ENCODE data around the gene GOLGA6B. TPM values are rescaled to one million over a fixed set of nuclear protein-coding genes. Genes with fewer than 3 reads are reported as not detected.
"Not testable (repeated sequence)": the region's sequence is repeated elsewhere in the genome, so short reads cannot be mapped to it uniquely, and the experiment has no call there.

Gene GOLGA6B
- polyA plus RNA-seq, 3 donors: 0.04 TPM; not detected in 2

DNA sequence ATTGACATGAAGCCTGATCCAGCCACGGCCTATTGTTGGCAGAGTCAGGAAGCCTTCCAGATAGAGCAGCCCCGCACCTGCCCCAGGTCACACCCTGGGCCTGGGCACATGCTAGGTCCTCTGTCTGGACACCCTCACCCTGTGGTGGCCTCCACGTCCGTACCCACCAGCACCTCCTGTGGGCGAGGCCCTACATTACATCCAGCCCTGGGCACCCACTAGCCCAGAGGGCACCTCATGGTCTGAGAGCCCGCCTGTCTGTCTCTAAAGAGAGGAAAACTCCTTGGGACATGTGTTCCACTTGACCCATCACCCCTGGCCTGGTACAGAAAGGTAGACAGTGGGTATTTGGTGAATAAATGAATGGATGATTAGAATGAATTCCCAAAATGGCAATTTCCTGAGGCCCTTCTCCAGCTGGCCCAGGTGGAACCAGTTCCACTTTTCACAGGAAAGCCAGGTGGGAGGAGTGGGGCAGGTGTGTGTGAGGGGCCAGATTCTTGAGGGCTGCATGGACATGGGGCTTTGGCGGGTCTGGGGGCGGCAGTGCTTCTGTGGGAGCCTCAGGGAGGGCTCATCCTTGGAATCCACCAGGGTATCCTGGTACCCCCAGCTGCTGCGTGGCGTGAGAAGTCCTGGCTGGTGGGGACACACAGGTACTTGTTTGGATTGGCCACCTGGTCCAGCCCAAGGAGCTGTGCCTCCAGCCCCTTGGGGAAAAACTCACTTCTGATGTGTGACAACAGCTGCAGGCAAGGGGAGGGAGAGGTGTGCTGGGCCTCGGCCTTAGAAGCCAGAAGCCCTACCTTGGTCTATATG, 26.0 kb upstream of the GOLGA6B start:
- H4K20me1 ChIP-seq (ENCODE audit: insufficient read depth, low read length); intact Hi-C loops (cut with micrococcal nuclease); H3K9me3 ChIP-seq (replicated peaks in 1 of 2; ENCODE audit: control insufficient read depth in 1 of 2, insufficient read depth in 1 of 2, low read length in 2 of 2); H3K36me3 ChIP-seq (replicated peaks in 1 of 2; ENCODE audit: control insufficient read depth in 1 of 2, insufficient read depth in 2 of 2, low read length in 2 of 2); H3K27me3 Mint-ChIP-seq (ENCODE audit: low read depth in 3 of 3); H3K36me3 Mint-ChIP-seq; H3K27me3 ChIP-seq (ENCODE audit: control insufficient read depth in 2 of 2, insufficient read depth in 2 of 2, low read length in 2 of 2); H2AFZ ChIP-seq (ENCODE audit: insufficient read depth, low read depth, low read length, poor library complexity, severe bottlenecking); H3K4me3 ChIP-seq (replicated peaks in 1 of 3; ENCODE audit: low read depth in 2 of 3, low read length in 3 of 3); H3K27ac Mint-ChIP-seq; H3K9ac ChIP-seq (ENCODE audit: insufficient read depth, low read length, poor library complexity, severe bottlenecking); H3K79me2 ChIP-seq (ENCODE audit: insufficient read depth, low read length); H3K27ac ChIP-seq (ENCODE audit: low read depth in 1 of 2, low read length in 2 of 2); H3K4me1 ChIP-seq (ENCODE audit: control insufficient read depth in 1 of 2, insufficient read depth in 2 of 2, low read length in 2 of 2); H3K4me2 ChIP-seq (replicated peaks; ENCODE audit: extremely low read depth, low read length, poor library complexity, severe bottlenecking); DNase-seq; H3K9me3 Mint-ChIP-seq; H3K4me1 Mint-ChIP-seq; H3K4me3 Mint-ChIP-seq: not testable (repeated sequence)
- WGBS (ENCODE audit: insufficient coverage): 91% methylated on average over 9 of the region's 11 CpGs
- TF ChIP-seq CTCF (IDR thresholded peaks at IDR 0.05): peak; percentile 32

- H3K27me3 Mint-ChIP-seq (ENCODE audit: low read depth in 3 of 3); H3K4me3 Mint-ChIP-seq; H3K79me2 ChIP-seq (ENCODE audit: insufficient read depth, low read length); H3K27me3 ChIP-seq (ENCODE audit: control insufficient read depth in 2 of 2, insufficient read depth in 2 of 2, low read length in 2 of 2); H3K27ac ChIP-seq (ENCODE audit: low read depth in 1 of 2, low read length in 2 of 2); H3K4me3 ChIP-seq (replicated peaks in 1 of 3; ENCODE audit: low read depth in 2 of 3, low read length in 3 of 3); H3K4me1 Mint-ChIP-seq; H3K4me1 ChIP-seq (ENCODE audit: control insufficient read depth in 1 of 2, insufficient read depth in 2 of 2, low read length in 2 of 2); H3K9me3 Mint-ChIP-seq; DNase-seq; intact Hi-C loops (cut with micrococcal nuclease); H3K9me3 ChIP-seq (replicated peaks in 1 of 2; ENCODE audit: control insufficient read depth in 1 of 2, insufficient read depth in 1 of 2, low read length in 2 of 2); H3K9ac ChIP-seq (ENCODE audit: insufficient read depth, low read length, poor library complexity, severe bottlenecking); H3K4me2 ChIP-seq (replicated peaks; ENCODE audit: extremely low read depth, low read length, poor library complexity, severe bottlenecking); H3K36me3 Mint-ChIP-seq; H3K36me3 ChIP-seq (replicated peaks in 1 of 2; ENCODE audit: control insufficient read depth in 1 of 2, insufficient read depth in 2 of 2, low read length in 2 of 2); H4K20me1 ChIP-seq (ENCODE audit: insufficient read depth, low read length); H3K27ac Mint-ChIP-seq; H2AFZ ChIP-seq (ENCODE audit: insufficient read depth, low read depth, low read length, poor library complexity, severe bottlenecking): not testable (repeated sequence)
- 91% methylated on average over 4 of the region's 7 CpGs for WGBS (ENCODE audit: insufficient coverage)
These were observed 25.4 kb upstream of the GOLGA6B start for GRCh38 chr15:72629068-72629570.

DNA sequence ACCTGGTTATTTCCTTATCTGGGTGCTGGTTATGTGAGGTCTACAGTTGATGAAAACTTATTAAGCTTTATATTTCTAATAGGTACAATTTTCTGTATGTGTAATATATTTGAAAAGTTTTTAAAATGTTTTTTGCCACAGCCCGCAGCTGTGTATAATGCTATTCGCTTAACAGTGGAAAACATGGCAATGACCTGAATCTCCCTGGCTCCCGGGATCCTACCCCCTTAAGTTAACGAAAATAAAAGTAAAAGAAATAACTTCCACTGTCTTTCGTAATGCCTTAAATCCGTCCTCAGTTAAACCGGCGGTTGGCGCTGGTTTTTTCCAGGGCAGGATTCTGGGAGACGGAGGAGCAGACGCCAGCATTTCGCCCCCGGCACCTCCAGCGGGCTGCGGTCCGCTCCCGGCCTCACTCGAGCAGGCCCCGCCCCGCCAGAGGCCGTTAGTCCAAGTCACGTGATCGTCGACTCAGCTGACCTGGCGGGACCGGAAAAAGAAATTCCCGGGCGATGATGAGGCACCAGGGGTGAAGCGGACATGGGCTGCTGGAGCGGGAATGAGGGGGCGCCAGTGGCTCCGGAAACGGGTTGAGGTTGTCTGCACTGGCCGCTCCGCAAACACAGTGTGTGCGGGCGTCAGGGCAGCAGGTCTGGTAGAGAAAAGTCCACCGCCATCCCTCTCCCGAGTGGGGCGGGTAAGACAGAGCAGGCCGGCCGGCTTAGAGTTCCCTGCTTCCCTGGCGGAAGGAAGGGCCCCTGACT, 17.8 kb upstream of the GOLGA6B start:
- H3K27me3 Mint-ChIP-seq (ENCODE audit: low read depth in 3 of 3); H3K9me3 ChIP-seq (replicated peaks in 1 of 2; ENCODE audit: control insufficient read depth in 1 of 2, insufficient read depth in 1 of 2, low read length in 2 of 2); H3K36me3 ChIP-seq (replicated peaks in 1 of 2; ENCODE audit: control insufficient read depth in 1 of 2, insufficient read depth in 2 of 2, low read length in 2 of 2); H3K27ac Mint-ChIP-seq; H3K27me3 ChIP-seq (ENCODE audit: control insufficient read depth in 2 of 2, insufficient read depth in 2 of 2, low read length in 2 of 2); H3K36me3 Mint-ChIP-seq; H4K20me1 ChIP-seq (ENCODE audit: insufficient read depth, low read length); H3K79me2 ChIP-seq (ENCODE audit: insufficient read depth, low read length); H3K27ac ChIP-seq (ENCODE audit: low read depth in 1 of 2, low read length in 2 of 2); H3K4me1 ChIP-seq (ENCODE audit: control insufficient read depth in 1 of 2, insufficient read depth in 2 of 2, low read length in 2 of 2); intact Hi-C loops (cut with micrococcal nuclease); H3K9ac ChIP-seq (ENCODE audit: insufficient read depth, low read length, poor library complexity, severe bottlenecking); H2AFZ ChIP-seq (ENCODE audit: insufficient read depth, low read depth, low read length, poor library complexity, severe bottlenecking); H3K9me3 Mint-ChIP-seq; H3K4me2 ChIP-seq (replicated peaks; ENCODE audit: extremely low read depth, low read length, poor library complexity, severe bottlenecking); H3K4me1 Mint-ChIP-seq: not testable (repeated sequence)
- peak overlapping the region in 1 of 2 donors; percentile 31 for H3K4me3 Mint-ChIP-seq
- H3K4me3 ChIP-seq (replicated peaks in 1 of 3; ENCODE audit: low read depth in 2 of 3, low read length in 3 of 3): peak overlapping the region; percentile 22 to 51 (median 38)
- DNase-seq: peak in 2 of 3 donors; percentile 8 to 72
- WGBS (ENCODE audit: insufficient coverage): no CpG with 5 or more reads among the region's 43 CpGs

Measured in CD14-positive monocyte (primary cell).